K562 (cell line): ENCODE data around the gene LENG9. TPM values are rescaled to one million over a fixed set of nuclear protein-coding genes. Genes with fewer than 3 reads are reported as not detected.

Experiments
- ATAC-seq: fragments of 200-7000 bp; cut with Tn5 transposase; 3 replicates; pipeline ENCODE4 v1.9.1; 2020; ENCODE audit warnings: moderate library complexity
- BruUV-seq: library from RNA; stranded (reverse); fragments of 400-500 nt; replicated peaks from 2 replicates; lab custom pipeline; 2021; lab: Mats Ljungman, UMichigan
- CTCF ChIA-PET: fragments of 300-600 bp; formaldehyde crosslinking; extraction: SDS; loops from one replicate; lab custom pipeline; 2021; ENCODE audit warnings: low intra/inter-chr PET ratio; lab: Yijun Ruan, JAX
- POLR2A ChIA-PET: fragments of 300-600, 350-650 bp; sonication (Branson Sonifier 250); formaldehyde crosslinking; extraction: SDS; loops from one replicate; lab custom pipeline; 2021; ENCODE audit warnings: antibody characterized with exemption, inconsistent platforms; lab: Yijun Ruan, JAX
- DNase-seq, 4 experiments: peaks; one replicate each; pipeline versions ENCODE4 v3.0.0 to v3.0.0-alpha.2; 2011 to 2018; ENCODE audit warnings: low spot score in 3 of 4, mixed read lengths in 3 of 4; ENCODE audit errors: extremely low read depth in 1 of 4
- FAIRE-seq: peaks from 2 replicates; lab custom pipeline; 2011; peaks lifted over from hg19 to GRCh38; lab: Jason Lieb, UNC
- H2AFZ ChIP-seq: 2 replicates; pipeline ENCODE4 v1.6.0; 2011; ENCODE audit warnings: low read depth, low read length, control low read depth, inconsistent platforms
- H3K27ac ChIP-seq: fragments of 200-600 bp; 3 replicates; pipeline ENCODE4 v1.8.0; 2011; ENCODE audit warnings: low read depth, mild to moderate bottlenecking, control low read depth, inconsistent platforms, low read length, moderate library complexity, mixed read lengths; ENCODE audit errors: extremely low read depth
- H3K27me3 ChIP-seq, 2 experiments: fragments of 300-600 bp in 1 of 2; 2 replicates in 1 of 2; 3 replicates in 1 of 2; pipeline versions ENCODE4 v1.6.0 to v1.8.0; 2011; ENCODE audit warnings: inconsistent platforms in 2 of 2, low read length in 2 of 2, mild to moderate bottlenecking in 1 of 2, mixed read lengths in 1 of 2, moderate library complexity in 1 of 2; ENCODE audit not compliant: control insufficient read depth in 2 of 2, insufficient read depth in 2 of 2
- H3K36me3 ChIP-seq: fragments of 300-600 bp; 3 replicates; pipeline ENCODE4 v1.8.0; 2011; ENCODE audit warnings: mild to moderate bottlenecking, low read length, inconsistent platforms; ENCODE audit not compliant: control insufficient read depth, insufficient read depth
- H3K4me1 ChIP-seq, 2 experiments: fragments of 200-600 bp in 1 of 2; replicated peaks in 1 of 2; 2 replicates in 1 of 2; 3 replicates in 1 of 2; pipeline versions ENCODE4 v1.5.1 to v1.8.0; 2011; ENCODE audit warnings: inconsistent platforms in 2 of 2, low read length in 2 of 2, mild to moderate bottlenecking in 1 of 2, mixed read lengths in 1 of 2, moderate library complexity in 1 of 2; ENCODE audit not compliant: control insufficient read depth in 2 of 2, insufficient read depth in 2 of 2
- H3K4me2 ChIP-seq: 2 replicates; pipeline ENCODE4 v1.6.1; 2011; ENCODE audit warnings: low read length, control low read depth, inconsistent platforms, mixed read lengths; ENCODE audit not compliant: insufficient read depth
- H3K4me3 ChIP-seq: fragments of 200-600 bp; sonication (generic), shearing (Covaris generic); 2 replicates; pipeline ENCODE4 v1.5.1; 2016; ENCODE audit warnings: control low read depth, inconsistent platforms
- H3K79me2 ChIP-seq: fragments of 200-600 bp; 3 replicates; pipeline ENCODE4 v1.8.0; 2011; ENCODE audit warnings: low read length, inconsistent platforms; ENCODE audit not compliant: control insufficient read depth, insufficient read depth
- H3K9ac ChIP-seq, 2 experiments: 2 replicates each; pipeline versions ENCODE4 v1.6.0 to v1.6.1; 2011; ENCODE audit warnings: low read depth in 2 of 2, low read length in 2 of 2, control low read depth in 1 of 2, inconsistent platforms in 1 of 2, mild to moderate bottlenecking in 1 of 2, mixed read lengths in 1 of 2; ENCODE audit not compliant: insufficient read depth in 1 of 2
- H3K9me1 ChIP-seq: one replicate; pipeline ENCODE4 v1.6.0; 2011; ENCODE audit warnings: inconsistent platforms, mild to moderate bottlenecking, low read length, moderate library complexity; ENCODE audit not compliant: control insufficient read depth, insufficient read depth
- H3K9me3 ChIP-seq: replicated peaks from 2 replicates; pipeline ENCODE4 v1.5.1; 2011; ENCODE audit warnings: low read depth, low read length, inconsistent platforms; ENCODE audit not compliant: control insufficient read depth, insufficient read depth
- H4K20me1 ChIP-seq: replicated peaks from 2 replicates; pipeline ENCODE4 v1.6.1; 2011; ENCODE audit warnings: low read length, inconsistent platforms, mixed read lengths; ENCODE audit not compliant: control insufficient read depth, insufficient read depth
- EGR1 ChIP-seq: fragments of 450-650 bp; conservative IDR thresholded peaks from 2 replicates; pipeline ENCODE4 v1.6.1; 2017; ENCODE audit warnings: mild to moderate bottlenecking
- EWSR1 ChIP-seq: fragments of 450-650 bp; IDR thresholded peaks from 2 replicates; pipeline ENCODE4 v1.6.1; 2018; ENCODE audit warnings: borderline replicate concordance, mild to moderate bottlenecking, low read depth, moderate library complexity; ENCODE audit not compliant: partially characterized antibody
- THRB ChIP-seq: fragments of 450-650 bp; formaldehyde crosslinking; conservative IDR thresholded peaks from 2 replicates; pipeline ENCODE4 v1.4.0; 2022; ENCODE audit warnings: mild to moderate bottlenecking, missing genetic modification characterization
- WGBS: fragments of 100-300 bp; shearing (Covaris generic); methylation state at CpG from one replicate; pipeline ENCODE4 v1.1.6; 2016; ENCODE audit warnings: low coverage, mixed read lengths; ENCODE audit not compliant: insufficient coverage; ENCODE audit errors: missing lambda C conversion rate; 5-methylcytosine and 5-hydroxymethylcytosine counted together
- in situ Hi-C: fragments of 300-500 bp; cut with MboI; formaldehyde crosslinking; loops from 4 replicates; pipeline ENCODE4 v1.15.0; 2018; ENCODE audit warnings: inconsistent platforms, mixed read lengths
- intact Hi-C: fragments of 100-400 bp; cut with micrococcal nuclease; formaldehyde crosslinking; loops from 2 replicates; pipeline ENCODE4 v1.14.2; 2022
- polyA plus RNA-seq, 8 experiments: library from polyadenylated mRNA; depleted of rRNA in 4 of 8; stranded (reverse) in 5 of 8; unstranded in 3 of 8; fragments of >200 nt; fragmentation: Nextera tagmentation in 2 of 8; fragmentation: Illumina TruSeq in 1 of 8; extraction: Ambion mirVana in 2 of 8; extraction: Trizol in 1 of 8; gene quantifications; 2 replicates each; pipeline versions ENCODE4 v1.2.1 to v1.2.3, GENCODE V29; 2011 to 2014; ENCODE audit warnings: inconsistent platforms in 1 of 8, missing spikeins in 1 of 8
- total RNA-seq, 7 experiments: library from RNA; depleted of rRNA in 6 of 7; stranded (reverse); fragments of >200 nt in 6 of 7; fragmentation: Illumina TruSeq in 2 of 7; extraction: Trizol in 2 of 7; gene quantifications; 2 replicates each; pipeline versions ENCODE4 v1.2.1 to v1.2.3, GENCODE V29; 2011 to 2021; ENCODE audit warnings: low replicate concordance in 1 of 7

Gene LENG9
- total and polyA plus RNA-seq, 9 of the 15 experiments (the other 6 are each of a cell fraction or from before 2014, with no cell fraction given): 0.06 to 0.64 (median 0.33) TPM; not detected in 1

- Histone ChIP-seq H3K9me3 (no peaks in the 10 kb centered on the region), H3K27me3 (peaks cover 13 to 29% of the 10 kb centered on the region in 2 experiments; a peak in 4 of 5 replicates), H3K9ac (no peak overlapping the region), H3K4me1 (peaks cover 0 to 17% of the 10 kb centered on the region in 2 experiments; a peak in 2 of 5 replicates), H2AFZ (no peak overlapping the region), H3K27ac (no peak overlapping the region), H3K4me2 (no peak overlapping the region), H4K20me1 (0 out of 2 replicates have a peak, but pooled peaks cover 5% of the 10 kb centered on the region), H3K79me2 (no peaks in the 10 kb centered on the region), H3K4me3 (no peak overlapping the region), H3K36me3 (no peaks in the 10 kb centered on the region), H3K9me1 (no peaks in the 10 kb centered on the region)
- TF ChIP-seq EGR1 (peak; percentile 39; the same call in 1 of the 2 replicates), THRB (CRISPR knock-in tag) (no peak)
- no TSS peak for BruUV-seq
- DNase-seq (peak in 1 of 4 experiments; percentile 25), ATAC-seq (no peak), FAIRE-seq (no peak)
- 15% methylated on average over 9 of the region's 11 CpGs for WGBS
- ChIA-PET POLR2A (no interaction called here), CTCF (no interaction called here)
- in situ Hi-C loops (no loop called here), intact Hi-C loops (no loop called here)
Observed at GRCh38 chr19:54475706-54476105, 12.1 kb upstream of the LENG9 start.

GRCh38 chr19:54473892-54474372, 10.4 kb upstream of the LENG9 start:
- in situ Hi-C loops: no loop called here
- H3K9me1 ChIP-seq: no peaks in the 10 kb centered on the region
- no peaks in the 10 kb centered on the region for H3K79me2 ChIP-seq
- no peak overlapping the region for H3K27ac ChIP-seq
- FAIRE-seq: no peak
- CTCF ChIA-PET: no interaction called here
- no peak for ATAC-seq
- H2AFZ ChIP-seq: no peak overlapping the region
- TF ChIP-seq EWSR1: no peak
- TF ChIP-seq, all 486 proteins: peak for 0
- DNase-seq: no peak
- H3K27me3 ChIP-seq: peaks cover 13 to 42% of the 10 kb centered on the region in 2 experiments
- no peak overlapping the region for H3K4me3 ChIP-seq
- no peak overlapping the region for H3K4me2 ChIP-seq
- 0 out of 2 replicates have a peak, but pooled peaks cover 5% of the 10 kb centered on the region for H4K20me1 ChIP-seq
- 8% methylated on average over 6 of the region's 6 CpGs for WGBS
- POLR2A ChIA-PET: interaction anchor here (0.5 to 1.2 kb wide), 4 partner anchors 10 to 847 kb away, joined by 3 to 15 read pairs (median 4); partner anchors contain the start of gene LENG9
- no peaks in the 10 kb centered on the region for H3K36me3 ChIP-seq
- 0 out of 4 replicates have a peak overlapping the region, but pooled peaks of 1 of the 2 experiments have one; percentile 13 for H3K9ac ChIP-seq
- H3K9me3 ChIP-seq: no peaks in the 10 kb centered on the region
- H3K4me1 ChIP-seq: peaks cover 0 to 20% of the 10 kb centered on the region in 2 experiments; a peak in 2 of 5 replicates
- intact Hi-C loops: no loop called here
- no TSS peak for BruUV-seq
